HUES64 (cell line): ENCODE data around the gene CEP57L1.

Experiments used
- H3K27ac ChIP-seq: 2 replicates; pipeline ENCODE4 v1.7.0; 2013; ENCODE audit warnings: low read depth, low read length, inconsistent platforms
- H3K27me3 ChIP-seq: 2 replicates; pipeline ENCODE4 v1.6.1; 2013; ENCODE audit warnings: mild to moderate bottlenecking, low read length; ENCODE audit not compliant: insufficient read depth
- H3K36me3 ChIP-seq: 2 replicates; pipeline ENCODE4 v1.6.1; 2013; ENCODE audit warnings: mild to moderate bottlenecking, low read length; ENCODE audit not compliant: insufficient read depth
- H3K4me1 ChIP-seq: 2 replicates; pipeline ENCODE4 v1.6.1; 2013; ENCODE audit warnings: mild to moderate bottlenecking, low read length, moderate library complexity; ENCODE audit not compliant: insufficient read depth
- H3K4me3 ChIP-seq: 2 replicates; pipeline ENCODE4 v1.5.1; 2013; ENCODE audit warnings: mild to moderate bottlenecking, low read length, moderate library complexity
- H3K9ac ChIP-seq: 2 replicates; pipeline ENCODE4 v1.6.1; 2013; ENCODE audit warnings: mild to moderate bottlenecking, low read depth, low read length
- H3K9me3 ChIP-seq: 2 replicates; pipeline ENCODE4 v1.6.1; 2013; ENCODE audit warnings: low read depth, low read length; ENCODE audit not compliant: insufficient read depth
- WGBS: fragments of 150-250, 120-280 bp; methylation state at CpG from one replicate; pipeline ENCODE4 v1.1.7; 2013; ENCODE audit warnings: missing lambda C conversion rate; 5-methylcytosine and 5-hydroxymethylcytosine counted together

Gene CEP57L1

GRCh38 chr6:109056661-109057060 lies 38.6 kb upstream of the CEP57L1 start:
- no peak overlapping the region for H3K9ac ChIP-seq
- no peaks in the 10 kb centered on the region for H3K9me3 ChIP-seq
- H3K4me1 ChIP-seq = peaks cover 17% of the 10 kb centered on the region
- no peak overlapping the region for H3K27ac ChIP-seq
- H3K4me3 ChIP-seq = no peak overlapping the region
- H3K27me3 ChIP-seq = no peaks in the 10 kb centered on the region
- H3K36me3 ChIP-seq = no peaks in the 10 kb centered on the region

GRCh38 chr6:109058620-109059019 lies 36.7 kb upstream of the CEP57L1 start:
- Histone ChIP-seq H3K27me3 (no peaks in the 10 kb centered on the region), H3K9ac (no peak overlapping the region), H3K4me3 (no peak overlapping the region), H3K36me3 (no peaks in the 10 kb centered on the region), H3K9me3 (no peaks in the 10 kb centered on the region), H3K27ac (no peak overlapping the region), H3K4me1 (peaks cover 9% of the 10 kb centered on the region)
- WGBS = 100% methylated on average over 1 of the region's 2 CpGs

- Histone ChIP-seq H3K36me3 (no peaks in the 10 kb centered on the region), H3K27me3 (no peaks in the 10 kb centered on the region), H3K9ac (no peak overlapping the region), H3K4me1 (peaks cover 8% of the 10 kb centered on the region), H3K4me3 (no peak overlapping the region), H3K27ac (no peak overlapping the region), H3K9me3 (no peaks in the 10 kb centered on the region)
- WGBS = 91% methylated on average over 3 of the region's 3 CpGs
Observed at GRCh38 chr6:109059153-109059552, 36.2 kb upstream of the CEP57L1 start.

DNA sequence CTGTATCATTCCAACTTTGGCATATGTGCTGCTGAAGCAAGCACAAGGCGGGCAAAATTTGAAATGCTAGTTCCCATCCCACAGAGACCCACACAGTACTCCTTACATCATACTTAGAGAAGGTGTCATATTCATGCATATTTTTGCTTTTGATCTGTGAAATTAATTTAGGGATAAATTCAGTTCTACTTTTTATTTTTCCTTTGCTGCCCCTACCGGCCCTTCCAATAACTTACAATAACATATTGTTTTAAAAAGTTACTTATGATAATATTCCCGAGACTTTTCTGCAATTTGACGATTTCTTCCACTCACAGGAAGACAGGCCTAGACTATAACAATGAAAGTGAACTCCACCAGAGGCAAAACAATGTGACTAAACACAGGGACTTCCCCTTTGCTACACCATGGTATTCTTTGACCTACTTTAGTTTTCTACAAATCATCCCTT lies 35.7 kb upstream of the CEP57L1 start:
- H3K36me3 ChIP-seq = no peaks in the 10 kb centered on the region
- WGBS = 83% methylated on average over 3 of the region's 4 CpGs
- no peak overlapping the region for H3K27ac ChIP-seq
- H3K27me3 ChIP-seq = no peaks in the 10 kb centered on the region
- no peak overlapping the region for H3K4me3 ChIP-seq
- no peaks in the 10 kb centered on the region for H3K9me3 ChIP-seq
- H3K9ac ChIP-seq = no peak overlapping the region
- peaks cover 8% of the 10 kb centered on the region for H3K4me1 ChIP-seq

DNA sequence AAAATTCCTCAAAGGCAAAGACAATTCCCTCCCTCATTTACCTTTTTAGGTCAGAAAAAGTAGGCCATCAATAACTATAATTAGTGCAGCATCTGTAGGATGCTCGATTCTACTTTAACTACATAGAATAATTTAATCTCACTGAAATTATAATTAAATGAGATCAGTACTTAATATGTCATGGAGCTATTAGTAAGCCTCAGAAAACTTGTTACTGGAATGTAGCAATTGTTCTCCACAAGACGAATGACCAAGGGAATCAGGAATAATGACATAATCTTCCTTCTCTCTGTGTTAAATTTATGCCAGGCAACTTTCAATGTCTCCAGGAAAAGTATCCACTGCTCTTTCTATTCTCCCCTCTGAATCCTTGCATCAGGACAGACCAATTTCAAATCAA lies 34.7 kb upstream of the CEP57L1 start:
- no peaks in the 10 kb centered on the region for H3K36me3 ChIP-seq
- no peaks in the 10 kb centered on the region for H3K27me3 ChIP-seq
- H3K4me3 ChIP-seq = no peak overlapping the region
- no peak overlapping the region for H3K9ac ChIP-seq
- WGBS = 91% methylated on average over 1 of the region's 2 CpGs
- no peak overlapping the region for H3K27ac ChIP-seq
- H3K4me1 ChIP-seq = peaks cover 8% of the 10 kb centered on the region
- H3K9me3 ChIP-seq = no peaks in the 10 kb centered on the region

GRCh38 chr6:109062216-109062615 lies 33.1 kb upstream of the CEP57L1 start:
- H3K4me1 ChIP-seq = peaks cover 8% of the 10 kb centered on the region
- H3K4me3 ChIP-seq = no peak overlapping the region
- no peaks in the 10 kb centered on the region for H3K36me3 ChIP-seq
- no peak overlapping the region for H3K27ac ChIP-seq
- H3K27me3 ChIP-seq = no peaks in the 10 kb centered on the region
- no peak overlapping the region for H3K9ac ChIP-seq
- H3K9me3 ChIP-seq = no peaks in the 10 kb centered on the region
- WGBS = 95% methylated on average over 4 of the region's 5 CpGs

- Histone ChIP-seq H3K27me3 (no peaks in the 10 kb centered on the region), H3K27ac (no peak overlapping the region)
- WGBS = 88% methylated on average over 4 of the region's 4 CpGs
Observed at GRCh38 chr6:109062767-109063352, 32.4 kb upstream of the CEP57L1 start.

DNA sequence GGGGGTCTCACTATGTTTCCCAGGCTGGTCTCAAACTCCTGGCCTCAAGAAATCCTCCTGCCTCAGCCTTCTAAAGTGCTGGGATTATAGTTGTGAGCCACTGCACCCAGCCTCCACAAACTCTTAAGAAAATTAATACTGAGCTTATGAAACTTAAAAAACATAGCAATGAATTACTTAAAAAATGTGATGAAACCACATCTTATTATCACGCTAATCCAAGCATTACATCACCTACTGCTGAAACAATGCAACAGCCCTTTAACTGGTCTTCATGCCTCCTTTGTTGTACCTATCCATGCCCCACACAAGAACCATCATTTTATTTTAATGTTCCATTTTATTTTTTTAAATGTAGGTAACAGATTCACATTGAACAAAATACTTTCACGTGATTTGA lies 25.6 kb upstream of the CEP57L1 start:
- H3K4me3 ChIP-seq = no peak overlapping the region
- H3K27ac ChIP-seq = no peak overlapping the region
- no peaks in the 10 kb centered on the region for H3K27me3 ChIP-seq
- H3K9ac ChIP-seq = no peak overlapping the region
- H3K36me3 ChIP-seq = no peaks in the 10 kb centered on the region
- no peaks in the 10 kb centered on the region for H3K9me3 ChIP-seq
- peaks cover 5% of the 10 kb centered on the region; the same call in 1 of the 2 replicates for H3K4me1 ChIP-seq
- 96% methylated on average over 2 of the region's 2 CpGs for WGBS

More at GRCh38 chr6:109062767-109063352, 32.4 kb upstream of the CEP57L1 start:
- H3K9me3 ChIP-seq = no peaks in the 10 kb centered on the region
- H3K4me3 ChIP-seq = no peak overlapping the region
- H3K36me3 ChIP-seq = no peaks in the 10 kb centered on the region
- H3K4me1 ChIP-seq = peaks cover 8% of the 10 kb centered on the region
- H3K9ac ChIP-seq = no peak overlapping the region

- no peaks in the 10 kb centered on the region for H3K9me3 ChIP-seq
Observed at GRCh38 chr6:109071125-109071917, 24.0 kb upstream of the CEP57L1 start.

GRCh38 chr6:109073344-109074132 lies 21.8 kb upstream of the CEP57L1 start:
- WGBS = 63% methylated on average over 5 of the region's 7 CpGs
- H3K36me3 ChIP-seq = no peaks in the 10 kb centered on the region

More at GRCh38 chr6:109071125-109071917, 24.0 kb upstream of the CEP57L1 start:
- Histone ChIP-seq H3K27ac (no peak overlapping the region), H3K4me3 (no peak overlapping the region), H3K9ac (no peak overlapping the region), H3K36me3 (no peaks in the 10 kb centered on the region), H3K4me1 (peaks cover 5% of the 10 kb centered on the region; the same call in 1 of the 2 replicates), H3K27me3 (no peaks in the 10 kb centered on the region)
- 91% methylated on average over 6 of the region's 7 CpGs for WGBS

DNA sequence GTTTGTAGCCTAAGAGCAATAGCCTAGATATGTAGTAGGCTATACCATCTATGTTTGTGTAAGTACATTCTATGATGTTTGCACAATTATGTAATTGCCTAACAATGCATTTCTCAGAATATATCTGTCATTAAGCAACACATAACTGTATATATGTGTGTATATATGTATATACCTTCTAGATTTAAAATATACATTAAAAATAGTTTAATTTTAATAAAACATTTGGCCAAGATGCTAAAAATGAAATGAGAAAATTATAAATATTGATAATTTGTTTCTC lies 21.2 kb upstream of the CEP57L1 start:
- no peaks in the 10 kb centered on the region for H3K36me3 ChIP-seq
- H3K4me1 ChIP-seq = peaks cover 5% of the 10 kb centered on the region; the same call in 1 of the 2 replicates
- H3K27me3 ChIP-seq = no peaks in the 10 kb centered on the region
- H3K9me3 ChIP-seq = no peaks in the 10 kb centered on the region
- H3K4me3 ChIP-seq = no peak overlapping the region
- no peak overlapping the region for H3K9ac ChIP-seq
- H3K27ac ChIP-seq = no peak overlapping the region

More at GRCh38 chr6:109073344-109074132, 21.8 kb upstream of the CEP57L1 start:
- no peak overlapping the region for H3K4me3 ChIP-seq
- H3K27ac ChIP-seq = no peak overlapping the region
- H3K9ac ChIP-seq = no peak overlapping the region
- H3K9me3 ChIP-seq = no peaks in the 10 kb centered on the region
- H3K27me3 ChIP-seq = no peaks in the 10 kb centered on the region
- H3K4me1 ChIP-seq = peaks cover 5% of the 10 kb centered on the region; the same call in 1 of the 2 replicates
